Measurements from ENCODE around the gene WDR33.

Gene WDR33

GRCh38 chr2:127690696-127691095, 120.3 kb downstream of the WDR33 start:
- no peak overlapping the region for H2BK120ac ChIP-seq (ENCODE audit: insufficient read depth, low read length, poor library complexity)
- H3K27ac ChIP-seq (ENCODE audit: low read depth, low read length), result no peak overlapping the region
- no peak overlapping the region for H4K12ac ChIP-seq (ENCODE audit: low read depth, low read length)
- no peaks in the 10 kb centered on the region for H3K36me3 ChIP-seq (ENCODE audit: control insufficient read depth in 1 of 2, insufficient read depth in 2 of 2, low read length in 2 of 2)
- H3K4me2 ChIP-seq (ENCODE audit: low read length), result no peak overlapping the region
- H3K4ac ChIP-seq (ENCODE audit: low read depth, low read length), result no peak overlapping the region
- H4K8ac ChIP-seq (ENCODE audit: low read depth, low read length), result no peak overlapping the region
- H2BK12ac ChIP-seq (ENCODE audit: low read length), result no peak overlapping the region
- H3K79me2 ChIP-seq (ENCODE audit: control insufficient read depth, insufficient read depth, low read length, poor library complexity), result peaks cover 3% of the 10 kb centered on the region
- H2AK5ac ChIP-seq (ENCODE audit: low read length), result no peak overlapping the region
- no peak overlapping the region for H3K23ac ChIP-seq (ENCODE audit: low read length)
- H3K4me1 ChIP-seq (ENCODE audit: control insufficient read depth in 1 of 2, insufficient read depth in 2 of 2, low read length in 2 of 2), result peaks cover 4% of the 10 kb centered on the region in 2 experiments
- H2BK5ac ChIP-seq (ENCODE audit: low read depth, low read length, poor library complexity), result no peak overlapping the region
- no peak overlapping the region for H4K91ac ChIP-seq (ENCODE audit: low read depth, low read length)
- no peak for DNase-seq
- no peak overlapping the region for H3K14ac ChIP-seq (ENCODE audit: low read length)
- no CpG with 5 or more reads among the region's 2 CpGs for WGBS (ENCODE audit: extremely low coverage, insufficient coverage, insufficient read length)
- no peaks in the 10 kb centered on the region for H3K27me3 ChIP-seq (ENCODE audit: insufficient read depth, low read length)
- H3K18ac ChIP-seq (ENCODE audit: low read length), result no peak overlapping the region
- H3K79me1 ChIP-seq (ENCODE audit: low read length), result no peaks in the 10 kb centered on the region
- no peak overlapping the region for H2AFZ ChIP-seq (ENCODE audit: insufficient read depth, low read length, poor library complexity)
- no peak overlapping the region for H3K9ac ChIP-seq (ENCODE audit: low read length)
- no peak overlapping the region for H3K4me3 ChIP-seq (ENCODE audit: low read depth, low read length)
- peaks cover 7% of the 10 kb centered on the region for H3K9me3 ChIP-seq (ENCODE audit: insufficient read depth, low read depth, low read length)

GRCh38 chr2:127688405-127688804, 122.6 kb downstream of the WDR33 start:
- no peak overlapping the region for H4K91ac ChIP-seq (ENCODE audit: low read depth, low read length)
- WGBS (ENCODE audit: extremely low coverage, insufficient coverage, insufficient read length), result no CpG with 5 or more reads among the region's 1 CpG
- H2BK12ac ChIP-seq (ENCODE audit: low read length), result no peak overlapping the region

GRCh38 chr2:127685410-127686080, 125.4 kb downstream of the WDR33 start:
- Histone ChIP-seq H4K12ac (ENCODE audit: low read depth, low read length) (no peak overlapping the region), H3K4me1 (ENCODE audit: control insufficient read depth in 1 of 2, insufficient read depth in 2 of 2, low read length in 2 of 2) (peaks cover 0 to 3% of the 10 kb centered on the region in 2 experiments), H3K4me2 (ENCODE audit: low read length) (no peak overlapping the region), H3K4ac (ENCODE audit: low read depth, low read length) (no peak overlapping the region), H3K27ac (ENCODE audit: low read depth, low read length) (no peak overlapping the region), H3K9me3 (ENCODE audit: insufficient read depth, low read depth, low read length) (peaks cover 7% of the 10 kb centered on the region), H2BK12ac (ENCODE audit: low read length) (no peak overlapping the region), H3K14ac (ENCODE audit: low read length) (no peak overlapping the region), H3K9ac (ENCODE audit: low read length) (no peak overlapping the region), H3K23ac (ENCODE audit: low read length) (no peak overlapping the region), H4K91ac (ENCODE audit: low read depth, low read length) (no peak overlapping the region), H2BK5ac (ENCODE audit: low read depth, low read length, poor library complexity) (no peak overlapping the region), H3K36me3 (ENCODE audit: control insufficient read depth in 1 of 2, insufficient read depth in 2 of 2, low read length in 2 of 2) (no peaks in the 10 kb centered on the region), H2AK5ac (ENCODE audit: low read length) (no peak overlapping the region), H3K18ac (ENCODE audit: low read length) (no peak overlapping the region), H2AFZ (ENCODE audit: insufficient read depth, low read length, poor library complexity) (no peak overlapping the region), H3K79me2 (ENCODE audit: control insufficient read depth, insufficient read depth, low read length, poor library complexity) (no peaks in the 10 kb centered on the region), H3K79me1 (ENCODE audit: low read length) (no peaks in the 10 kb centered on the region), H3K4me3 (ENCODE audit: low read depth, low read length) (no peak overlapping the region), H4K8ac (ENCODE audit: low read depth, low read length) (no peak overlapping the region), H2BK120ac (ENCODE audit: insufficient read depth, low read length, poor library complexity) (no peak overlapping the region), H3K27me3 (ENCODE audit: insufficient read depth, low read length) (no peaks in the 10 kb centered on the region)
- no peak for DNase-seq
- WGBS (ENCODE audit: extremely low coverage, insufficient coverage, insufficient read length), result no CpG with 5 or more reads among the region's 8 CpGs

More at GRCh38 chr2:127688405-127688804, 122.6 kb downstream of the WDR33 start:
- no peaks in the 10 kb centered on the region for H3K27me3 ChIP-seq (ENCODE audit: insufficient read depth, low read length)
- no peak overlapping the region for H3K14ac ChIP-seq (ENCODE audit: low read length)
- no peak overlapping the region for H3K4me2 ChIP-seq (ENCODE audit: low read length)
- no peak overlapping the region for H3K27ac ChIP-seq (ENCODE audit: low read depth, low read length)
- no peak for DNase-seq
- no peak overlapping the region for H3K4ac ChIP-seq (ENCODE audit: low read depth, low read length)
- no peak overlapping the region for H4K8ac ChIP-seq (ENCODE audit: low read depth, low read length)
- no peaks in the 10 kb centered on the region for H3K79me1 ChIP-seq (ENCODE audit: low read length)
- no peak overlapping the region for H4K12ac ChIP-seq (ENCODE audit: low read depth, low read length)
- H3K9me3 ChIP-seq (ENCODE audit: insufficient read depth, low read depth, low read length), result peaks cover 10% of the 10 kb centered on the region
- no peaks in the 10 kb centered on the region for H3K36me3 ChIP-seq (ENCODE audit: control insufficient read depth in 1 of 2, insufficient read depth in 2 of 2, low read length in 2 of 2)
- H2AK5ac ChIP-seq (ENCODE audit: low read length), result no peak overlapping the region
- H3K4me1 ChIP-seq (ENCODE audit: control insufficient read depth in 1 of 2, insufficient read depth in 2 of 2, low read length in 2 of 2), result peaks cover 0 to 3% of the 10 kb centered on the region in 2 experiments
- H3K18ac ChIP-seq (ENCODE audit: low read length), result no peak overlapping the region
- no peaks in the 10 kb centered on the region for H3K79me2 ChIP-seq (ENCODE audit: control insufficient read depth, insufficient read depth, low read length, poor library complexity)
- no peak overlapping the region for H3K9ac ChIP-seq (ENCODE audit: low read length)
- H2AFZ ChIP-seq (ENCODE audit: insufficient read depth, low read length, poor library complexity), result no peak overlapping the region
- H3K23ac ChIP-seq (ENCODE audit: low read length), result no peak overlapping the region
- no peak overlapping the region for H3K4me3 ChIP-seq (ENCODE audit: low read depth, low read length)
- H2BK5ac ChIP-seq (ENCODE audit: low read depth, low read length, poor library complexity), result no peak overlapping the region
- no peak overlapping the region for H2BK120ac ChIP-seq (ENCODE audit: insufficient read depth, low read length, poor library complexity)

- H3K79me1 ChIP-seq (ENCODE audit: low read length), result no peaks in the 10 kb centered on the region
- H3K23ac ChIP-seq (ENCODE audit: low read length), result no peak overlapping the region
- no peak overlapping the region for H2BK120ac ChIP-seq (ENCODE audit: insufficient read depth, low read length, poor library complexity)
- peak overlapping the region; percentile 29 for H3K9ac ChIP-seq (ENCODE audit: low read length)
- no CpG with 5 or more reads among the region's 15 CpGs for WGBS (ENCODE audit: extremely low coverage, insufficient coverage, insufficient read length)
- no peak overlapping the region for H3K18ac ChIP-seq (ENCODE audit: low read length)
- H4K12ac ChIP-seq (ENCODE audit: low read depth, low read length), result no peak overlapping the region
- H3K4me2 ChIP-seq (ENCODE audit: low read length), result no peak overlapping the region
- H3K27ac ChIP-seq (ENCODE audit: low read depth, low read length), result no peak overlapping the region
- no peak for DNase-seq
- no peak overlapping the region for H3K14ac ChIP-seq (ENCODE audit: low read length)
- no peak overlapping the region for H2AK5ac ChIP-seq (ENCODE audit: low read length)
- no peaks in the 10 kb centered on the region for H3K79me2 ChIP-seq (ENCODE audit: control insufficient read depth, insufficient read depth, low read length, poor library complexity)
- H2AFZ ChIP-seq (ENCODE audit: insufficient read depth, low read length, poor library complexity), result no peak overlapping the region
- no peak overlapping the region for H3K4ac ChIP-seq (ENCODE audit: low read depth, low read length)
- H3K27me3 ChIP-seq (ENCODE audit: insufficient read depth, low read length), result no peaks in the 10 kb centered on the region
- peaks cover 2% of the 10 kb centered on the region for H3K9me3 ChIP-seq (ENCODE audit: insufficient read depth, low read depth, low read length)
- H3K36me3 ChIP-seq (ENCODE audit: control insufficient read depth in 1 of 2, insufficient read depth in 2 of 2, low read length in 2 of 2), result no peaks in the 10 kb centered on the region
- no peak overlapping the region for H2BK5ac ChIP-seq (ENCODE audit: low read depth, low read length, poor library complexity)
- H3K4me1 ChIP-seq (ENCODE audit: control insufficient read depth in 1 of 2, insufficient read depth in 2 of 2, low read length in 2 of 2), result peaks cover 0 to 3% of the 10 kb centered on the region in 2 experiments
- H3K4me3 ChIP-seq (ENCODE audit: low read depth, low read length), result no peak overlapping the region
- no peak overlapping the region for H4K8ac ChIP-seq (ENCODE audit: low read depth, low read length)
- H4K91ac ChIP-seq (ENCODE audit: low read depth, low read length), result no peak overlapping the region
- no peak overlapping the region for H2BK12ac ChIP-seq (ENCODE audit: low read length)
These were observed 127.2 kb downstream of the WDR33 start for GRCh38 chr2:127683757-127684156.

Measured in trophoblast cell (in vitro differentiated cells and primary cell).